Stimulated activated naive B cell treated with anti-CD40 and anti-IgM and Interleukin-4, amounts not matched to agents 10 μg/mL and 1 μg/mL and 100 μg/mL, for 72 hours (primary cell): ENCODE data around the gene PRR7.
A peak's percentile ranks its signal among the peaks of the same experiment; 100 is the strongest.

ENCODE experiments used
- ATAC-seq, 2 donors: fragments of 150-1000 bp; cut with Tn5 transposase; replicated peaks; 2 replicates each; pipeline ENCODE4 v1.10.0; 2021; ENCODE audit warnings: moderate library complexity in 1 of 2
- DNase-seq: peaks from one replicate; pipeline ENCODE4 v3.0.0; 2021
- H3K27ac Mint-ChIP-seq: one replicate; pipeline ENCODE4 v1.8.0; 2022; ENCODE audit warnings: mild to moderate bottlenecking, mixed read lengths
- H3K27me3 Mint-ChIP-seq, 2 donors: one replicate each; pipeline ENCODE4 v1.8.0; 2022; ENCODE audit warnings: mixed read lengths in 2 of 2
- H3K36me3 Mint-ChIP-seq, 2 donors: one replicate each; pipeline ENCODE4 v1.8.0; 2022; ENCODE audit warnings: mixed read lengths in 2 of 2, mild to moderate bottlenecking in 1 of 2
- H3K4me1 Mint-ChIP-seq, 2 donors: one replicate each; pipeline ENCODE4 v1.8.0; 2022; ENCODE audit warnings: mixed read lengths in 2 of 2, mild to moderate bottlenecking in 1 of 2
- H3K4me3 Mint-ChIP-seq, 2 donors: one replicate each; pipeline ENCODE4 v1.8.0; 2022; ENCODE audit warnings: mild to moderate bottlenecking in 2 of 2, mixed read lengths in 2 of 2, moderate library complexity in 1 of 2
- H3K9me3 Mint-ChIP-seq, 2 donors: one replicate each; pipeline ENCODE4 v1.8.0; 2022; ENCODE audit warnings: mixed read lengths in 2 of 2, mild to moderate bottlenecking in 1 of 2

PRR7 gene, protein sequence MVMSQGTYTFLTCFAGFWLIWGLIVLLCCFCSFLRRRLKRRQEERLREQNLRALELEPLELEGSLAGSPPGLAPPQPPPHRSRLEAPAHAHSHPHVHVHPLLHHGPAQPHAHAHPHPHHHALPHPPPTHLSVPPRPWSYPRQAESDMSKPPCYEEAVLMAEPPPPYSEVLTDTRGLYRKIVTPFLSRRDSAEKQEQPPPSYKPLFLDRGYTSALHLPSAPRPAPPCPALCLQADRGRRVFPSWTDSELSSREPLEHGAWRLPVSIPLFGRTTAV

DNA sequence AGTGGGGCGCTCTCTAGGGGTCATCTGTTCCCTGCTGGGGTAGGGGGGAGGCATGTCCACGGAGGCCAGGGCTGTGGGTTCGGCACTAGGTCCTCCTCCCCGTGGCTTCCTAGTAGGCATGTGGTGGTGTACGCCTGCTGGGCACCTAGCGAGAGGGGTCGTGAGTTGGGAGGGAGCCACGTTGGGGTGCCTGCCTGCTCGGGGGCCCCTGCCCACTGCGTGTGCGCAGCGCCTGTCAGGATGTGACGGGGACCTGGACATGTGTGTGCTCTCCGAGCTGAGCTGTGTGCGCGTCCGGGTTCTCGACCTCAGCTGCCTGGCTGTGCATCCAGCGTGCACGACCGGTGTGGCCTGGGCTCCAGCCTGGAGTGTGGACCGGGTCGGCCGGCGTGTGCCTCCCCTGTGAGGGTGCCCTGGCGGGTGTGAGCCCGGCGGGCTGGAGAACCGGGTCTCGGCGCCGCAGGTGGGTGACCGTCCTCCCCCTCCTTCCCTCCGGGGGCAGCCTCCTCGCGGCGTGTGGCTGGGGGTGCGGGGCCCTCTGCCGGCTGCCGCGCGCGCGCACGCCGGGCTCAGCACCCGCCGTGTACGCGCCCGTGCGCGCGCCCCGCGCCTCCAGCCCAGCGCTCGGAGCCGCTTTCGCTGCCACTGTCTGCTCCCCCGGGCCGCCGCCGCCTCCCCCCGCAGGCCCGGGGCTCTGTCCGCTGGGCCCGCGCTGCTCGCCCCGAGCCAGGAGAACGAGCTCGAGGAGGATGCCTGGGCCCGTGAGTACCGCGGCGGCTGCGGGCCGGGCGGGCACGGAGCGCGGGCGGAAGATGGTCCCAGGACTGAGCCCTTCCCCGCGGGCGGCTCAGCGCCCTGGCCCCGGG, at the start of gene PRR7:
PRR7 (plus strand) TSS at position 615 of the 866 bp plus-strand sequence. CDS start 8,254 bp downstream, outside the sequence.
- Mint-ChIP-seq H3K27me3 (no peaks in the 10 kb centered on the region), H3K27ac (peak within 1 kb of the TSS; percentile 94), H3K4me3 (peak within 1 kb of the TSS; percentile 77 to 82), H3K36me3 (peaks cover 16 to 19% of the 10 kb centered on the region in 2 donors), H3K4me1 (peaks cover 43 to 65% of the 10 kb centered on the region in 2 donors), H3K9me3 (no peaks in the 10 kb centered on the region)
- DNase-seq (peak; percentile 67), ATAC-seq (peak; percentile 66 to 73)

- Mint-ChIP-seq H3K27ac (no peak overlapping the region), H3K9me3 (no peaks in the 10 kb centered on the region), H3K36me3 (no peaks in the 10 kb centered on the region), H3K4me1 (peaks cover 9 to 16% of the 10 kb centered on the region in 2 donors), H3K4me3 (no peak overlapping the region), H3K27me3 (peaks cover 19 to 57% of the 10 kb centered on the region in 2 donors)
- DNase-seq: no peak
- ATAC-seq: no peak
Measured at GRCh38 chr5:177397875-177398390, 48.7 kb upstream of the PRR7 start.

GRCh38 chr5:177399997-177400868, 46.4 kb upstream of the PRR7 start, which contains the start of gene PFN3:
PFN3 (minus strand) TSS chr5:177400661; CDS start chr5:177400576, 85 bp downstream.
- Mint-ChIP-seq H3K9me3 (no peaks in the 10 kb centered on the region), H3K4me3 (no peak within 1 kb of the TSS), H3K36me3 (no peaks in the 10 kb centered on the region), H3K27me3 (peaks cover 23 to 63% of the 10 kb centered on the region in 2 donors), H3K27ac (peak within 1 kb of the TSS; percentile 16), H3K4me1 (peaks cover 19 to 27% of the 10 kb centered on the region in 2 donors)
- ATAC-seq: no peak
- DNase-seq: no peak

- Mint-ChIP-seq H3K4me1 (peaks cover 28 to 38% of the 10 kb centered on the region in 2 donors), H3K27me3 (peaks cover 21 to 53% of the 10 kb centered on the region in 2 donors), H3K9me3 (no peaks in the 10 kb centered on the region), H3K27ac (peak overlapping the region; percentile 7), H3K36me3 (no peaks in the 10 kb centered on the region), H3K4me3 (peak overlapping the region; percentile 82 to 84)
- DNase-seq (no peak), ATAC-seq (peak in 1 of 2 donors; percentile 8)
Measured at GRCh38 chr5:177402271-177403043, 44.2 kb upstream of the PRR7 start.

GRCh38 chr5:177403102-177403791, 43.4 kb upstream of the PRR7 start:
- H3K4me3 Mint-ChIP-seq: peak overlapping the region; percentile 82 to 84
- no peak for DNase-seq
- H3K36me3 Mint-ChIP-seq: no peaks in the 10 kb centered on the region
- H3K27ac Mint-ChIP-seq: peak overlapping the region; percentile 79
- no peaks in the 10 kb centered on the region for H3K9me3 Mint-ChIP-seq
- H3K4me1 Mint-ChIP-seq: peaks cover 28 to 38% of the 10 kb centered on the region in 2 donors
- peaks cover 18 to 47% of the 10 kb centered on the region in 2 donors for H3K27me3 Mint-ChIP-seq
- peak; percentile 19 to 26 for ATAC-seq

DNA sequence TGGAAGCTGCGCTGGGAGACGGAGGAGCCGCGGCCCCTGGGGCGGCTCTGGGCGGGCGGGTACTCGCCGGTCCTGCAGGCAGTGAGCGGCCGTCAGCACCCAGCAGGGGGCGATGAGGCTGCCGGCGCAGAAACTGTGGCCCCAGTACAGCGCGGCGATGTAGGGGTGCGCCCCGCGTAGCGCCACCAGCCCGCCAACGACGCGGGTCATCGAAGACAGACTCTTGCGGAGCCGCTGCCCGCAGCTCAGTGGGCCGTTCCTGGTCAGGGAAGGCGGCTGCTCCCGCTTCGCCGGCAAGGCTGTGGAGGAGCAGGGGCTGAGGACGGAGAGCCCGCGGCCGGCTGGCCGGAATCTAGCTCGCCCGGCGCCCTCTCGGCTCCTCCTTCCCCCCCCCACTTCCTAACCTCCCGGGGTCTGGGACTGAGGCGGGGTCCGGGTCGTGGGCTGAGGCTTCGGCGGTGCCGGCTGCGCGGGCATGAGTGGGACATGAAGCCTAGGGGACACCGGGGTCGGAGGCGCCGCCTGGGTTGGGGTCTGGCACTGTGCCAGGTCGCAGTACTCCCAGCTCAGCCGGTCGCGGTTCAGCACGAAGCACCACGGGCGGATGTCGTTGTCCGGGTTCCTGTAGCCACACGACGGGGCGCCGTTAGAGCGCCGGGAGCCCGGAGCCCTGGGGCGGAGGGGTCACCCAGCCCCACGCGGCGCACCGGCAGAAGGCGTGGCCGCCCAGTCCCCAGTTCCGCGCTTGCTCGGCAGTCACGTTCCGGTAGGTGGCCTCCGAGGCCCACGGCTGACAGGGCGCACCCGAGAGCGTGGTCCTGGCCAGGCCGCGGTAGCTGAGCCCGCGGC, 42.6 kb upstream of the PRR7 start:
- Mint-ChIP-seq H3K9me3 (no peaks in the 10 kb centered on the region), H3K27ac (peak overlapping the region; percentile 79), H3K4me3 (peak overlapping the region; percentile 82 to 84), H3K27me3 (peaks cover 18 to 40% of the 10 kb centered on the region in 2 donors), H3K4me1 (peaks cover 28 to 38% of the 10 kb centered on the region in 2 donors), H3K36me3 (no peaks in the 10 kb centered on the region)
- peak; percentile 88 to 89 for ATAC-seq
- peak; percentile 73 for DNase-seq

- Mint-ChIP-seq H3K36me3 (no peaks in the 10 kb centered on the region), H3K27ac (peak overlapping the region; percentile 65), H3K4me3 (peak overlapping the region; percentile 82 to 84), H3K4me1 (peaks cover 28 to 38% of the 10 kb centered on the region in 2 donors), H3K27me3 (peaks cover 18 to 33% of the 10 kb centered on the region in 2 donors), H3K9me3 (no peaks in the 10 kb centered on the region)
- DNase-seq: no peak
- no peak for ATAC-seq
Measured at GRCh38 chr5:177404641-177405179, 41.9 kb upstream of the PRR7 start.

DNA sequence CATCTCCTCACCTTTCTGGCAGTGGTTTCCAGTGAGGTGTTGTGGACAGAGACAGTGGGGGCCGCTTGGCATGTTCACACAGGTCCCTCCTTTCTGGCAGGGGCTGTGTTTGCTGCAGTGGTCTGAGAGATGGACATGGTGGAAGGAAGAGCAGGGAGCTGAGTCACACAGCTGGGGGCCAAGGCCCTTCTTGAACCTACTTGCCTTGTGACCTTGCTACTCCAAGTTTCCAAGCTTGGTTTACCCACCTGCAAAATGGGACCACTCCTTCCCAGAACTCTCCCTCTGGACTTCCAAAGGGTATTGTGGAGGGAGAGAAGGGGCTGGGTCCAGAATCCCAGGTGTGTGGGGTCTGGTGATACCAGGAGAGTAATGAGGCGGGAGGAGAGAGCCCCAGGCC, 41.3 kb upstream of the PRR7 start:
- Mint-ChIP-seq H3K9me3 (no peaks in the 10 kb centered on the region), H3K4me3 (peak overlapping the region; percentile 82 to 84), H3K36me3 (no peaks in the 10 kb centered on the region), H3K27ac (no peak overlapping the region), H3K27me3 (peaks cover 18 to 28% of the 10 kb centered on the region in 2 donors), H3K4me1 (peaks cover 28 to 38% of the 10 kb centered on the region in 2 donors)
- ATAC-seq (no peak), DNase-seq (no peak)

GRCh38 chr5:177405805-177406204, 40.8 kb upstream of the PRR7 start:
- H3K36me3 Mint-ChIP-seq: no peaks in the 10 kb centered on the region
- peaks cover 28 to 38% of the 10 kb centered on the region in 2 donors for H3K4me1 Mint-ChIP-seq
- H3K4me3 Mint-ChIP-seq: peak overlapping the region in 1 of 2 donors; percentile 82
- DNase-seq (peak; percentile 49), ATAC-seq (peak; percentile 62 to 66)
- peaks cover 18 to 26% of the 10 kb centered on the region in 2 donors for H3K27me3 Mint-ChIP-seq
- H3K27ac Mint-ChIP-seq: peak overlapping the region; percentile 43
- no peaks in the 10 kb centered on the region for H3K9me3 Mint-ChIP-seq

DNA sequence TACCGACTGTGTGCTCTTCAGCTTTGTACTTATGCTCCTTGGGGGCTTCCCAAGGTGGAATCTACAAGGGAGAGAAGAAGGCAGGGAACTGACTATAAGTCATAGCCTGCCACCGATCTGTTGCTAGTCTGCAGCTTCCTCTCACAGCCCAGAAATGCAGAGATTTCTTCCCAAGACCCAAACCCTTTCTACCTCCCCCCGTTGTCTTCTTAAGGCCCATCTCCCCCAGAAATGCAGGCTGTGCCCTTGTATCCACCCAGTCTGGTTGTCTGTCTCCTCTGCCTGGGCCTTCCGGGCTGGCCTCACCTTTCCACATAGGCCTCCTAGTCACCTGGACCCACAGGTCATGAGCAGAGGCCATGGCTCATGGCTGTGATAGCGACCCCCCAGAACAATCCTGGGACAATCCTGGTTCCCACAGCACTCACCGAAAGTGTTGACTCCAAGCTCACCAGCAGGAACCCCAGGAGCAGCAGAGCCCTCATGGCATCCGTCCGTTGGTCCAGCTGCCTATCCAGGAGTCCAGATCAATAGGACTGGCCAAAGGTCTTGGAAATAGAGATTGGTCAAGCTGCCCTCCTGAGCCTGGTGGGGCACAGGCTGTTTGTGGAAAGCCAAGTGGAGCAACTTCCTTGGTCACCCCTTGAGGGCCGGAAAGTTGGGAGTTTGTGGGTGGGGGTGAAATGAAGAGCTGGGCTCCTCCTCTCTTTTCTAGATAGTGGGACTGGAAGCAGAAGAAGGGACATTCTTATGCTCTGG, 37.4 kb upstream of the PRR7 start, which contains the start of gene F12:
F12 (minus strand) TSS at position 522 of the 759 bp plus-strand sequence; CDS start at position 485, 37 bp downstream.
- Mint-ChIP-seq H3K4me1 (peaks cover 22 to 29% of the 10 kb centered on the region in 2 donors), H3K9me3 (no peaks in the 10 kb centered on the region), H3K27ac (no peak within 1 kb of the TSS)

GRCh38 chr5:177410575-177410974, 36.0 kb upstream of the PRR7 start:
- H3K36me3 Mint-ChIP-seq: no peaks in the 10 kb centered on the region
- DNase-seq (no peak), ATAC-seq (no peak)
- H3K27ac Mint-ChIP-seq: no peak overlapping the region
- H3K27me3 Mint-ChIP-seq: no peaks in the 10 kb centered on the region
- H3K4me1 Mint-ChIP-seq: peaks cover 10 to 15% of the 10 kb centered on the region in 2 donors
- no peak overlapping the region for H3K4me3 Mint-ChIP-seq
- no peaks in the 10 kb centered on the region for H3K9me3 Mint-ChIP-seq

More for the DNA sequence above, 37.4 kb upstream of the PRR7 start, which contains the start of gene F12:
- Mint-ChIP-seq H3K36me3 (no peaks in the 10 kb centered on the region), H3K4me3 (no peak within 1 kb of the TSS), H3K27me3 (no peaks in the 10 kb centered on the region)
- no peak for DNase-seq
- ATAC-seq: no peak
